RWPE1 (cell line): ENCODE measurements around the gene LINC00237.
A peak's percentile ranks its signal among the peaks of the same experiment; 100 is the strongest.

ENCODE experiments used
- CTCF ChIA-PET: fragments of 350-600 bp; sonication (Branson Sonifier 250); formaldehyde crosslinking; extraction: SDS; loops from one replicate; lab custom pipeline; 2021; lab: Yijun Ruan, JAX
- POLR2A ChIA-PET: fragments of 400-600 bp; formaldehyde crosslinking; extraction: SDS; loops from one replicate; lab custom pipeline; 2020; ENCODE audit warnings: antibody characterized with exemption; ENCODE audit not compliant: low non-redundant PET; lab: Yijun Ruan, JAX
- DNase-seq: peaks from one replicate; pipeline ENCODE4 v3.0.0; 2012; ENCODE audit warnings: low spot score
- H3K27ac ChIP-seq: fragments of 450-650 bp; 2 replicates; pipeline ENCODE4 v1.5.1; 2017
- CTCF ChIP-seq: fragments of 450-650 bp; conservative IDR thresholded peaks from 2 replicates; pipeline ENCODE4 v1.5.1; 2017; ENCODE audit warnings: low read depth, mild to moderate bottlenecking

Gene LINC00237

DNA sequence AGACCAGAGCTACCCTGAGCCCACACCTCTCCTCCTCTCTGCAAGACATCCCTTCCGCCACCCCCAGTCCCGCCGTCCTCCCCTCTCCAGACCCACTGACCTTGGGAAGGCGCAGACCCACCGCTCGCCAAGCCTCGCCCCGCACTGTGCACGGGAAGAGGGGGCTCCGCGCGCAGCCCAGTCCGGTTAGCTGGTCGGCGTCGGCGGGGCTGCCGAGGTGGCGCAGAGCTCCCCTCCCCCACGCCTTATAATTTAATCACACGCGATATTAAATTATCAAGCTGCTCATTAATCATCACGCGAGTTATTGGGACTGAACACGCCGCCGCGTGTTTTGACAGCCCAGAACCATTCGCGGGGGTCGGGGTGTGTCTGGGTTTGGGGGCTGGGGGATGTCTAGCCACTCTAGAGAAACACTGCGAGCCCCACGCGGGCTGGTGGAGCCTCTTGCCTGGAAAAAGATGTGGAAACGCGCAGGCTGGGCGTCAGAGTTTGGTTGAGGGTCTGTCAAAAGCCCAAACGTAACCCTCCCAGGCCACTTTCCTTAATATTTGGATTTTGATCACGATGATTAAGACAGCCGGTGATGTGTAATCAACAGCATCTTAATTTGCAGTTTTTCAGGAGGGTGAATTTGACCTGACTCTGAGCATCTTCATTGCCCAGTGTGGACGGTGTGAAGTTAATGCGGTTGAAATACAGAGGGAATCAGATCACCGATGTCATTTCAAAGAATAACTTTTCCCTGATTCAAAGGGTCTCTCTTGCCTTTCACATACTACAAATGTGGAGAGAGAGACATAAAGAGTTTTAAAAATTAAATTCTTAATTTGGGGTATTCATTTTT, at the start of gene LINC00237:
Gene LINC00237, minus strand, starts transcription at position 188 of the 847 bp plus-strand sequence.
- H3K27ac ChIP-seq = no peak within 1 kb of the TSS
- no peak for TF ChIP-seq CTCF
- DNase-seq = no peak
- ChIA-PET POLR2A (no interaction called here), CTCF (no interaction called here)

DNA sequence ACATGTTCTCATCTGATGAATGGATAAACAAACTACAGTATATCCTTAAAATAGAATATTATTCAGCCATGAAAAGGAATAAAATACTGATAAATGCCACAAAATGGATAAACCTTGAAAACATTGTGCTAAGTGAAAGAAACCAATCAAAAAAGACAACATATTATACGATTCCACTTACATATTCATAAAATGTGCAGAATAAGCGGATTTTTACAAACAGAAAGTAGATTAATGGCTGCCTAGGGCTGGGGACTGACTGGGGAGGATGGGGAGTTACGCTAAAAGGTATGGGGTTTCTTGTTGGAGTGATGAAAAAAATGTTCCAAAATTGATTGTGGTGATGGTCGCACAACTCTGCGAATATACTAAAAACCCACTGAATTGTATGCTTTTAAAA, 49.1 kb upstream of the LINC00237 start:
- CTCF ChIA-PET = no interaction called here
- H3K27ac ChIP-seq = no peak overlapping the region
- no peak for DNase-seq
- POLR2A ChIA-PET = no interaction called here
- no peak for TF ChIP-seq CTCF

GRCh38 chr20:21154692-21155091, 48.5 kb upstream of the LINC00237 start:
- POLR2A ChIA-PET = interaction anchor here (0.6 kb wide), 1 partner anchor 29 kb away, joined by 3 read pairs; the partner anchor contains the start of gene KIZ
- no peak overlapping the region for H3K27ac ChIP-seq
- no peak for TF ChIP-seq CTCF
- DNase-seq = no peak
- CTCF ChIA-PET = no interaction called here

DNA sequence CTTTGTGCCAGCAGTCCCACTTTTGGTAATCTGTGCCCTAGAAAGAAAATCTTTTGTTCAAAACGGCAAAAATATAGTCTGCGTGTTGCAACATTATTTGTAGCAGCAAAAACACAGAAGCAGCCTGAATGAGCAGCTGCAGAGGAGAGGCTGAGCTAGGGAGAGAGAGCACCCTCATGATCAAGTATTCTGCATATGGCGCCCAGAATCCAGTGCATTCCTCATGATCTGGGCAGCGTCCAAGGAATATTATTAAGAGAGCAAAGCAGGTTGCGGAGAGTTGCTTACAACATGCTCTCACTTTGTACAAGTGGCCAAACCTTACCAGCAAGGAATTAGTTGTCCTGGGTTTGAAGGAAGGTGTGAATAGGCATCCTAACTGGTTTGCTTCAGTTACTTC, 45.6 kb upstream of the LINC00237 start:
- H3K27ac ChIP-seq = no peak overlapping the region
- ChIA-PET POLR2A (no interaction called here), CTCF (no interaction called here)
- no peak for DNase-seq
- TF ChIP-seq CTCF = no peak

- ChIA-PET CTCF (no interaction called here), POLR2A (no interaction called here)
- no peak for TF ChIP-seq CTCF
- no peak overlapping the region for H3K27ac ChIP-seq
- no peak for DNase-seq
Measured at GRCh38 chr20:21149344-21149743, 43.2 kb upstream of the LINC00237 start.

- no peak for TF ChIP-seq CTCF
- H3K27ac ChIP-seq = no peak overlapping the region
- ChIA-PET CTCF (no interaction called here), POLR2A (no interaction called here)
- DNase-seq = peak; percentile 39
Measured at GRCh38 chr20:21147593-21147992, 41.4 kb upstream of the LINC00237 start.
